ENCODE measurements around the gene LSM4.

DNA sequence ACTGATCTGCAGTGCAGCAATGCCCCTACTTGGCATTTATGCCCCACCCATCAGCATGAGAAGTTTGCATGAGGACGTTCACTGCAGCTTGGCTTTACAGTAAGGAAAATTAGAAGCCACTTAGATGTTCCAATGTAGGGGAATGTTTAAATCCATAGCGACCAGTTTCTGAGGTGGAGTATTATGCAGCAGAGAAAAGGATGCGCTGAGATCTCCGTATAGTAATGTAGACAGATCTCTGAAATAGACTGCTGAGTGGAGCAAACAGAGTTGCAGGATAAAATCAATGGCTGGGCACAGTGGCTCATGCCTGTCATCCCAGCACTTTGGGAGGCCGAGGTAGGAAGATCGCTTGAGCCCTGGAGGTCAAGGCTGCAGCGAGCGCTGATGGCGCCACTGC, 27.6 kb upstream of the LSM4 start:
- TF ChIP-seq EZH2phosphoT487 (IDR thresholded peaks at IDR 0.05; ENCODE audit: insufficient read depth, low read depth): no peak
- TF ChIP-seq EZH2 (IDR thresholded peaks at IDR 0.05; ENCODE audit: insufficient read depth, poor library complexity, severe bottlenecking): no peak
